SJSA1 (cell line): ENCODE measurements around the gene HRC. TPM values are rescaled to one million over a fixed set of nuclear protein-coding genes. Genes with fewer than 3 reads are reported as not detected.
"Not testable (repeated sequence)": the region's sequence is repeated elsewhere in the genome, so short reads cannot be mapped to it uniquely, and the experiment has no call there.

Experiments
- DNase-seq, 2 experiments: peaks; one replicate each; pipeline ENCODE4 v3.0.0-alpha.2; 2015 to 2020; ENCODE audit warnings: low spot score in 2 of 2, low read depth in 1 of 2
- H3K27ac ChIP-seq: fragments of 250-450 bp; sonication (Bioruptor Pico); 2 replicates; pipeline ENCODE4 v1.5.1; 2020; ENCODE audit warnings: mild to moderate bottlenecking, moderate library complexity
- H3K27me3 ChIP-seq: fragments of 250-450 bp; sonication (Bioruptor Pico); replicated peaks from 2 replicates; pipeline ENCODE4 v1.5.1; 2020; ENCODE audit warnings: mild to moderate bottlenecking, moderate library complexity
- H3K36me3 ChIP-seq: fragments of 250-450 bp; sonication (Bioruptor Pico); 2 replicates; pipeline ENCODE4 v1.5.1; 2020; ENCODE audit warnings: mild to moderate bottlenecking
- H3K4me1 ChIP-seq: fragments of 250-450 bp; sonication (Bioruptor Pico); replicated peaks from 2 replicates; pipeline ENCODE4 v1.6.1; 2021; ENCODE audit warnings: mild to moderate bottlenecking
- H3K4me3 ChIP-seq: fragments of 250-450 bp; sonication (Bioruptor Pico); 2 replicates; pipeline ENCODE4 v1.5.1; 2020; ENCODE audit warnings: mild to moderate bottlenecking
- H3K9me3 ChIP-seq: fragments of 250-450 bp; sonication (Bioruptor Pico); replicated peaks from 2 replicates; pipeline ENCODE4 v1.5.1; 2020; ENCODE audit warnings: mild to moderate bottlenecking
- total RNA-seq: library from RNA; depleted of rRNA; stranded (reverse); fragments of >200 nt; shearing (Covaris generic); gene quantifications from 2 replicates; pipeline ENCODE4 v1.2.3, GENCODE V29; 2014

HRC gene
- total RNA-seq, 1 experiment from 2014 or later = not detected

GRCh38 chr19:49121841-49122240, 33.4 kb downstream of the HRC start:
- not testable (repeated sequence) for H3K4me3 ChIP-seq, H3K36me3 ChIP-seq, DNase-seq, H3K9me3 ChIP-seq, H3K27me3 ChIP-seq, H3K27ac ChIP-seq
- peaks cover 23% of the 10 kb centered on the region for H3K4me1 ChIP-seq

GRCh38 chr19:49120868-49121267, 34.3 kb downstream of the HRC start:
- Histone ChIP-seq H3K36me3 (peaks cover 5% of the 10 kb centered on the region; the same call in 1 of the 2 replicates), H3K4me1 (peaks cover 23% of the 10 kb centered on the region), H3K27me3 (peaks cover 8% of the 10 kb centered on the region), H3K27ac (no peak overlapping the region), H3K9me3 (no peaks in the 10 kb centered on the region), H3K4me3 (no peak overlapping the region)
- no peak for DNase-seq

GRCh38 chr19:49120325-49120683, 34.9 kb downstream of the HRC start:
- Histone ChIP-seq H3K4me3 (no peak overlapping the region; the same call in 1 of the 2 replicates), H3K27me3 (peaks cover 8% of the 10 kb centered on the region), H3K36me3 (peaks cover 5% of the 10 kb centered on the region; the same call in 1 of the 2 replicates), H3K9me3 (no peaks in the 10 kb centered on the region), H3K27ac (no peak overlapping the region), H3K4me1 (peaks cover 25% of the 10 kb centered on the region)
- no peak for DNase-seq

- H3K4me3 ChIP-seq = peak within 1 kb of the TSS; percentile 58
- H3K36me3 ChIP-seq = peaks cover 5% of the 10 kb centered on the region
- no peaks in the 10 kb centered on the region for H3K9me3 ChIP-seq
- H3K4me1 ChIP-seq = peaks cover 31% of the 10 kb centered on the region
- peak within 1 kb of the TSS; percentile 76 for H3K27ac ChIP-seq
- peaks cover 8% of the 10 kb centered on the region for H3K27me3 ChIP-seq
- peak; percentile 54 to 71 for DNase-seq
Measured at GRCh38 chr19:49119411-49120324, 35.5 kb downstream of the HRC start, which contains the start of gene PPFIA3. Gene PPFIA3 (plus strand): TSS chr19:49119544. CDS start chr19:49127874, 8,330 bp downstream.

- Histone ChIP-seq H3K9me3 (peaks cover 3% of the 10 kb centered on the region), H3K27me3 (peaks cover 8% of the 10 kb centered on the region), H3K27ac (peak within 1 kb of the TSS; percentile 76), H3K4me3 (peak within 1 kb of the TSS; percentile 58), H3K4me1 (peaks cover 36% of the 10 kb centered on the region), H3K36me3 (peaks cover 9% of the 10 kb centered on the region)
- peak; percentile 94 to 95 for DNase-seq
Measured at GRCh38 chr19:49118565-49119410, 36.4 kb downstream of the HRC start, which contains the start of gene C19orf73. Gene C19orf73 (minus strand): TSS chr19:49119143. CDS start chr19:49119022, 121 bp downstream.

- H3K4me1 ChIP-seq = peaks cover 38% of the 10 kb centered on the region
- peak overlapping the region; percentile 58 for H3K4me3 ChIP-seq
- no peak for DNase-seq
- peak overlapping the region; percentile 76; the same call in 1 of the 2 replicates for H3K27ac ChIP-seq
- H3K36me3 ChIP-seq = peaks cover 9% of the 10 kb centered on the region
- H3K27me3 ChIP-seq = peaks cover 8% of the 10 kb centered on the region
- H3K9me3 ChIP-seq = peaks cover 3% of the 10 kb centered on the region
Measured at GRCh38 chr19:49117677-49118564, 37.3 kb downstream of the HRC start.

- Histone ChIP-seq H3K27ac (no peak overlapping the region), H3K4me1 (peaks cover 38% of the 10 kb centered on the region), H3K4me3 (no peak overlapping the region), H3K36me3 (peaks cover 9% of the 10 kb centered on the region), H3K9me3 (peaks cover 3% of the 10 kb centered on the region), H3K27me3 (peaks cover 8% of the 10 kb centered on the region)
- no peak for DNase-seq
Measured at GRCh38 chr19:49116544-49116943, 38.7 kb downstream of the HRC start.

GRCh38 chr19:49114630-49115363, 40.4 kb downstream of the HRC start:
- H3K9me3 ChIP-seq = peaks cover 3% of the 10 kb centered on the region
- peaks cover 9% of the 10 kb centered on the region for H3K36me3 ChIP-seq
- DNase-seq = peak; percentile 62 to 68
- peaks cover 1% of the 10 kb centered on the region; the same call in 1 of the 2 replicates for H3K27me3 ChIP-seq
- peak overlapping the region; percentile 74 for H3K4me3 ChIP-seq
- H3K27ac ChIP-seq = peak overlapping the region; percentile 45; the same call in 1 of the 2 replicates
- peaks cover 49% of the 10 kb centered on the region for H3K4me1 ChIP-seq

- peak; percentile 81 to 94 for DNase-seq
- Histone ChIP-seq H3K36me3 (peaks cover 17% of the 10 kb centered on the region), H3K27ac (peak within 1 kb of the TSS; percentile 45; the same call in 1 of the 2 replicates), H3K9me3 (peaks cover 3% of the 10 kb centered on the region), H3K4me3 (peak within 1 kb of the TSS; percentile 74), H3K27me3 (no peaks in the 10 kb centered on the region), H3K4me1 (peaks cover 51% of the 10 kb centered on the region)
Measured at GRCh38 chr19:49113762-49114629, 41.2 kb downstream of the HRC start, which contains the start of gene LIN7B. Gene LIN7B (plus strand): TSS chr19:49114370. CDS start chr19:49114405, 35 bp downstream.

GRCh38 chr19:49111218-49111998, 43.8 kb downstream of the HRC start:
- no peak for DNase-seq
- Histone ChIP-seq H3K36me3 (peaks cover 43% of the 10 kb centered on the region), H3K27me3 (no peaks in the 10 kb centered on the region), H3K9me3 (peaks cover 3% of the 10 kb centered on the region), H3K27ac (no peak overlapping the region), H3K4me1 (peaks cover 41% of the 10 kb centered on the region), H3K4me3 (no peak overlapping the region)

- Histone ChIP-seq H3K27ac (no peak overlapping the region), H3K4me3 (no peak overlapping the region), H3K36me3 (peaks cover 46% of the 10 kb centered on the region), H3K9me3 (peaks cover 3% of the 10 kb centered on the region), H3K4me1 (peaks cover 41% of the 10 kb centered on the region), H3K27me3 (no peaks in the 10 kb centered on the region)
- no peak for DNase-seq
Measured at GRCh38 chr19:49110567-49110966, 44.6 kb downstream of the HRC start.
